ENCODE measurements around the gene REELD1.

Gene REELD1

DNA sequence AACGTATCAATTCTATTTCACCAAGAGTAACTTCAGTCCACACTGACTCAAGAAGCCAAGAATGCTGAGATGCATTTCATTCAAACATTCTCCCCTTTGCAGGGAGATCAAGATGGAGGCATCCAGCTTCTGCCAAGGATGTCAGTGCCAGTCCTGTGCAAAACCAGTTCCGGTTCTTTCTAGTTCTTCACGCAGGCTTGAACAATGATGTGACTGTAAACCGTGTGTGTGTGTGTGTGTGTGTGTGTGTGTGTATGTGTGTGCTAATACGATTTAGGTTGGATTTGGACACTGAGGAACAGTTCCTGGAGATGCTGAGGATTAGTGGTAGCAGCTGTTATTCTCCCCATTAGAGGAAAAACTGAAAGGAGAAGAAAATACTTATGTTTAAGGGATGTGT lies at the start of gene REELD1:
Gene REELD1, plus strand, starts transcription at position 301 of the 400 bp plus-strand sequence. CDS start 2,415 bp downstream, outside the sequence.
- Histone ChIP-seq H3K9me2 (ENCODE audit: low read depth, low read length) (no peaks in the 10 kb centered on the region), H3K4me1 (ENCODE audit: insufficient read depth, low read length, severe bottlenecking) (no peaks in the 10 kb centered on the region), H3K79me2 (ENCODE audit: insufficient read depth, low read length) (no peaks in the 10 kb centered on the region), H2AFZ (ENCODE audit: low read length) (no peak within 1 kb of the TSS), H4K20me1 (ENCODE audit: insufficient read depth, low read length) (no peaks in the 10 kb centered on the region), H3K4me2 (ENCODE audit: low read length) (no peak within 1 kb of the TSS), H3K27ac (ENCODE audit: low read depth, low read length, poor library complexity, severe bottlenecking) (no peak within 1 kb of the TSS), H3K9me3 (ENCODE audit: low read length) (no peaks in the 10 kb centered on the region), H3K27me3 (ENCODE audit: insufficient read depth, low read length) (no peaks in the 10 kb centered on the region), H3K9ac (ENCODE audit: low read length) (no peak within 1 kb of the TSS), H3K4me3 (ENCODE audit: low read depth, low read length, poor library complexity, severe bottlenecking) (no peak within 1 kb of the TSS), H3K36me3 (ENCODE audit: insufficient read depth, low read length) (no peaks in the 10 kb centered on the region), H3F3A (ENCODE audit: insufficient read depth, low read length) (no peaks in the 10 kb centered on the region)
- TF ChIP-seq CTCF (IDR thresholded peaks at IDR 0.05; ENCODE audit: low read length) (no peak), EZH2 (IDR thresholded peaks at IDR 0.05; ENCODE audit: borderline replicate concordance, low read length) (no peak)

GRCh38 chr4:146165221-146165620 lies 49.1 kb upstream of the REELD1 start:
- Histone ChIP-seq H3K27ac (ENCODE audit: low read depth, low read length, poor library complexity, severe bottlenecking) (no peak overlapping the region), H3K27me3 (ENCODE audit: insufficient read depth, low read length) (no peaks in the 10 kb centered on the region), H3K4me3 (ENCODE audit: low read depth, low read length, poor library complexity, severe bottlenecking) (no peak overlapping the region), H3K9ac (ENCODE audit: low read length) (no peak overlapping the region), H3K79me2 (ENCODE audit: insufficient read depth, low read length) (no peaks in the 10 kb centered on the region), H4K20me1 (ENCODE audit: insufficient read depth, low read length) (no peaks in the 10 kb centered on the region), H3K4me1 (ENCODE audit: insufficient read depth, low read length, severe bottlenecking) (no peaks in the 10 kb centered on the region), H3K4me2 (ENCODE audit: low read length) (no peak overlapping the region), H3K36me3 (ENCODE audit: insufficient read depth, low read length) (no peaks in the 10 kb centered on the region), H3K9me3 (ENCODE audit: low read length) (no peaks in the 10 kb centered on the region), H3K9me2 (ENCODE audit: low read depth, low read length) (no peaks in the 10 kb centered on the region), H2AFZ (ENCODE audit: low read length) (no peak overlapping the region), H3F3A (ENCODE audit: insufficient read depth, low read length) (no peaks in the 10 kb centered on the region)
- no peak for TF ChIP-seq EZH2 (IDR thresholded peaks at IDR 0.05; ENCODE audit: borderline replicate concordance, low read length)
- TF ChIP-seq CTCF (IDR thresholded peaks at IDR 0.05; ENCODE audit: low read length): no peak

DNA sequence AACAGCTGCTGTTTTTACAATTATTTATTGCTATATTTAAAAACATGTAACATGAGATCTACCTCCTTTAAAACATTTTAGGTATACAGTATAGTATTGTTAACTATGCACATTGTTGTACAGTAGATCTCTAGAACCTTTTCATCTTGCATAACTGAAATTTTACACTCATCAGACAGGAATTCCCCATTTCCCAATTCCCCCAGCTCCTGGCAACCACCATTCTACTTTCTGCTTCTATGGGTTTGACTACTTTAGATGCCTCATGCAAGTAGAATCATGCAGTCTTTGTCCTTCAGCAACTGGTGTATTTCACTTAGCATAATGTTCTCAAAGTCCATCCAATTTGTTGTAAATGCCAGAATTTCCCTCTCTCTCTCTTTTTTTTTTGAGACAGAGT lies 48.5 kb upstream of the REELD1 start:
- Histone ChIP-seq H3K79me2 (ENCODE audit: insufficient read depth, low read length) (no peaks in the 10 kb centered on the region), H3K4me3 (ENCODE audit: low read depth, low read length, poor library complexity, severe bottlenecking) (no peak overlapping the region), H3K36me3 (ENCODE audit: insufficient read depth, low read length) (no peaks in the 10 kb centered on the region), H3K27ac (ENCODE audit: low read depth, low read length, poor library complexity, severe bottlenecking) (no peak overlapping the region), H3K4me1 (ENCODE audit: insufficient read depth, low read length, severe bottlenecking) (no peaks in the 10 kb centered on the region), H3K9me3 (ENCODE audit: low read length) (no peaks in the 10 kb centered on the region), H3K27me3 (ENCODE audit: insufficient read depth, low read length) (no peaks in the 10 kb centered on the region), H3K4me2 (ENCODE audit: low read length) (no peak overlapping the region), H4K20me1 (ENCODE audit: insufficient read depth, low read length) (no peaks in the 10 kb centered on the region), H3K9ac (ENCODE audit: low read length) (no peak overlapping the region), H3F3A (ENCODE audit: insufficient read depth, low read length) (no peaks in the 10 kb centered on the region), H3K9me2 (ENCODE audit: low read depth, low read length) (no peaks in the 10 kb centered on the region), H2AFZ (ENCODE audit: low read length) (no peak overlapping the region)
- TF ChIP-seq CTCF (IDR thresholded peaks at IDR 0.05; ENCODE audit: low read length): no peak
- no peak for TF ChIP-seq EZH2 (IDR thresholded peaks at IDR 0.05; ENCODE audit: borderline replicate concordance, low read length)

All from OCI-LY1 (cell line).